ENCODE results near the gene MYOF. TPM values are rescaled to one million over a fixed set of nuclear protein-coding genes. Genes with fewer than 3 reads are reported as not detected.

Gene MYOF
- total and polyA plus RNA-seq, 9 of the 15 experiments (the other 6 are each of a cell fraction or from before 2014, with no cell fraction given), result 0.06 to 0.27 TPM; not detected in 7

DNA sequence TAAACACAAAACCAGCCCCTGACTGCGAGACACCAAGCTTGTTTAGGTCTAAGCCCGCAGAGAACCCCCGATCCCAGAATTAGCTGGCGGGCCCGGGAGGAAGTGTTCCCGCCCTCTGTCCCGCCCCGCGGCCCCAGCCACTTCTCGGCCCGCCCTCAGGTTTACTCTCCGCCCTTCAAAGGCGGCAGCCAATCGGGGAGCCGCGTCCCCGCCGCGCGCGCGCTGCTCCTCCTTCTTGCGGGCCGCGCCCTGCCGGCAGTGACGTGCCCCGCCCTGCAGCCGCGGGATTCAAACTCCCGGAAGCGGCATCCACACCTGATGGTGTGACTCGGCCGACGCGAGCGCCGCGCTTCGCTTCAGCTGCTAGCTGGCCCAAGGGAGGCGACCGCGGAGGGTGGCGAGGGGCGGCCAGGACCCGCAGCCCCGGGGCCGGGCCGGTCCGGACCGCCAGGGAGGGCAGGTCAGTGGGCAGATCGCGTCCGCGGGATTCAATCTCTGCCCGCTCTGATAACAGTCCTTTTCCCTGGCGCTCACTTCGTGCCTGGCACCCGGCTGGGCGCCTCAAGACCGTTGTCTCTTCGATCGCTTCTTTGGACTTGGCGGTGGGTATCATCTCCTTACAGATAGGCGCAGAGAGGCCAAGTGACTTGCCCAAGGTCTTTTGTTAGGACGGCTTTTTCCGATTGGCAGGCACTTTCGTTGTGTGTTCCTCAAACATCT lies 14.3 kb upstream of the MYOF start, which contains the start of gene CEP55 (continued):
- TF ChIP-seq, protein P1, sequence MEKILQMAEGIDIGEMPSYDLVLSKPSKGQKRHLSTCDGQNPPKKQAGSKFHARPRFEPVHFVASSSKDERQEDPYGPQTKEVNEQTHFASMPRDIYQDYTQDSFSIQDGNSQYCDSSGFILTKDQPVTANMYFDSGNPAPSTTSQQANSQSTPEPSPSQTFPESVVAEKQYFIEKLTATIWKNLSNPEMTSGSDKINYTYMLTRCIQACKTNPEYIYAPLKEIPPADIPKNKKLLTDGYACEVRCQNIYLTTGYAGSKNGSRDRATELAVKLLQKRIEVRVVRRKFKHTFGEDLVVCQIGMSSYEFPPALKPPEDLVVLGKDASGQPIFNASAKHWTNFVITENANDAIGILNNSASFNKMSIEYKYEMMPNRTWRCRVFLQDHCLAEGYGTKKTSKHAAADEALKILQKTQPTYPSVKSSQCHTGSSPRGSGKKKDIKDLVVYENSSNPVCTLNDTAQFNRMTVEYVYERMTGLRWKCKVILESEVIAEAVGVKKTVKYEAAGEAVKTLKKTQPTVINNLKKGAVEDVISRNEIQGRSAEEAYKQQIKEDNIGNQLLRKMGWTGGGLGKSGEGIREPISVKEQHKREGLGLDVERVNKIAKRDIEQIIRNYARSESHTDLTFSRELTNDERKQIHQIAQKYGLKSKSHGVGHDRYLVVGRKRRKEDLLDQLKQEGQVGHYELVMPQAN (IDR thresholded peaks at IDR 0.05; ENCODE audit: borderline replicate concordance), result peak; percentile 53; the same call in 1 of the 2 replicates
- TF ChIP-seq CCNT2 (IDR thresholded peaks at IDR 0.05; ENCODE audit: borderline replicate concordance, extremely low read depth, insufficient read length, low read depth, low read length), result peak; percentile 39
- TF ChIP-seq, protein P2, sequence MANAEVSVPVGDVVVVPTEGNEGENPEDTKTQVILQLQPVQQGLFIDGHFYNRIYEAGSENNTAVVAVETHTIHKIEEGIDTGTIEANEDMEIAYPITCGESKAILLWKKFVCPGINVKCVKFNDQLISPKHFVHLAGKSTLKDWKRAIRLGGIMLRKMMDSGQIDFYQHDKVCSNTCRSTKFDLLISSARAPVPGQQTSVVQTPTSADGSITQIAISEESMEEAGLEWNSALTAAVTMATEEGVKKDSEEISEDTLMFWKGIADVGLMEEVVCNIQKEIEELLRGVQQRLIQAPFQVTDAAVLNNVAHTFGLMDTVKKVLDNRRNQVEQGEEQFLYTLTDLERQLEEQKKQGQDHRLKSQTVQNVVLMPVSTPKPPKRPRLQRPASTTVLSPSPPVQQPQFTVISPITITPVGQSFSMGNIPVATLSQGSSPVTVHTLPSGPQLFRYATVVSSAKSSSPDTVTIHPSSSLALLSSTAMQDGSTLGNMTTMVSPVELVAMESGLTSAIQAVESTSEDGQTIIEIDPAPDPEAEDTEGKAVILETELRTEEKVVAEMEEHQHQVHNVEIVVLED (CRISPR knock-in tag; IDR thresholded peaks at IDR 0.05), result peak; percentile 86
- TF ChIP-seq ZFX (CRISPR knock-in tag; IDR thresholded peaks at IDR 0.05), result peak; percentile 51
- TF ChIP-seq RCOR1 (IDR thresholded peaks at IDR 0.05; ENCODE audit: borderline replicate concordance in 1 of 2, low read depth in 2 of 2, low read length in 2 of 2), result 0 out of 4 replicates have a peak, but pooled peaks of 1 of the 2 experiments have one; percentile 25
- TF ChIP-seq JUN (IDR thresholded peaks at IDR 0.05; ENCODE audit: borderline replicate concordance, low read depth, low read length), result peak; percentile 25; the same call in 1 of the 2 replicates
- TF ChIP-seq JUN (CRISPR knock-in tag; IDR thresholded peaks at IDR 0.05; ENCODE audit: borderline replicate concordance), result no peak
- TF ChIP-seq RBBP5 (IDR thresholded peaks at IDR 0.05; ENCODE audit: borderline replicate concordance, insufficient read depth, low read length, poor library complexity, severe bottlenecking), result peak; percentile 57
- TF ChIP-seq, protein P3, sequence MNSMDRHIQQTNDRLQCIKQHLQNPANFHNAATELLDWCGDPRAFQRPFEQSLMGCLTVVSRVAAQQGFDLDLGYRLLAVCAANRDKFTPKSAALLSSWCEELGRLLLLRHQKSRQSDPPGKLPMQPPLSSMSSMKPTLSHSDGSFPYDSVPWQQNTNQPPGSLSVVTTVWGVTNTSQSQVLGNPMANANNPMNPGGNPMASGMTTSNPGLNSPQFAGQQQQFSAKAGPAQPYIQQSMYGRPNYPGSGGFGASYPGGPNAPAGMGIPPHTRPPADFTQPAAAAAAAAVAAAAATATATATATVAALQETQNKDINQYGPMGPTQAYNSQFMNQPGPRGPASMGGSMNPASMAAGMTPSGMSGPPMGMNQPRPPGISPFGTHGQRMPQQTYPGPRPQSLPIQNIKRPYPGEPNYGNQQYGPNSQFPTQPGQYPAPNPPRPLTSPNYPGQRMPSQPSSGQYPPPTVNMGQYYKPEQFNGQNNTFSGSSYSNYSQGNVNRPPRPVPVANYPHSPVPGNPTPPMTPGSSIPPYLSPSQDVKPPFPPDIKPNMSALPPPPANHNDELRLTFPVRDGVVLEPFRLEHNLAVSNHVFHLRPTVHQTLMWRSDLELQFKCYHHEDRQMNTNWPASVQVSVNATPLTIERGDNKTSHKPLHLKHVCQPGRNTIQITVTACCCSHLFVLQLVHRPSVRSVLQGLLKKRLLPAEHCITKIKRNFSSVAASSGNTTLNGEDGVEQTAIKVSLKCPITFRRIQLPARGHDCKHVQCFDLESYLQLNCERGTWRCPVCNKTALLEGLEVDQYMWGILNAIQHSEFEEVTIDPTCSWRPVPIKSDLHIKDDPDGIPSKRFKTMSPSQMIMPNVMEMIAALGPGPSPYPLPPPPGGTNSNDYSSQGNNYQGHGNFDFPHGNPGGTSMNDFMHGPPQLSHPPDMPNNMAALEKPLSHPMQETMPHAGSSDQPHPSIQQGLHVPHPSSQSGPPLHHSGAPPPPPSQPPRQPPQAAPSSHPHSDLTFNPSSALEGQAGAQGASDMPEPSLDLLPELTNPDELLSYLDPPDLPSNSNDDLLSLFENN (IDR thresholded peaks at IDR 0.05; ENCODE audit: low read depth in 2 of 2, low read length in 2 of 2), result no peak
- peak; percentile 93 for TF ChIP-seq POLR2G (IDR thresholded peaks at IDR 0.05; ENCODE audit: low read depth, low read length)
- peak; percentile 67 for TF ChIP-seq MYC (IDR thresholded peaks at IDR 0.05; ENCODE audit: low read depth, low read length)
- no peak for TF ChIP-seq MYC (CRISPR knock-in tag; IDR thresholded peaks at IDR 0.05; ENCODE audit: borderline replicate concordance, low read depth)
- TF ChIP-seq, protein P4, sequence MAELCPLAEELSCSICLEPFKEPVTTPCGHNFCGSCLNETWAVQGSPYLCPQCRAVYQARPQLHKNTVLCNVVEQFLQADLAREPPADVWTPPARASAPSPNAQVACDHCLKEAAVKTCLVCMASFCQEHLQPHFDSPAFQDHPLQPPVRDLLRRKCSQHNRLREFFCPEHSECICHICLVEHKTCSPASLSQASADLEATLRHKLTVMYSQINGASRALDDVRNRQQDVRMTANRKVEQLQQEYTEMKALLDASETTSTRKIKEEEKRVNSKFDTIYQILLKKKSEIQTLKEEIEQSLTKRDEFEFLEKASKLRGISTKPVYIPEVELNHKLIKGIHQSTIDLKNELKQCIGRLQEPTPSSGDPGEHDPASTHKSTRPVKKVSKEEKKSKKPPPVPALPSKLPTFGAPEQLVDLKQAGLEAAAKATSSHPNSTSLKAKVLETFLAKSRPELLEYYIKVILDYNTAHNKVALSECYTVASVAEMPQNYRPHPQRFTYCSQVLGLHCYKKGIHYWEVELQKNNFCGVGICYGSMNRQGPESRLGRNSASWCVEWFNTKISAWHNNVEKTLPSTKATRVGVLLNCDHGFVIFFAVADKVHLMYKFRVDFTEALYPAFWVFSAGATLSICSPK (IDR thresholded peaks at IDR 0.05; ENCODE audit: borderline replicate concordance), result no peak
- TF ChIP-seq, protein P5, sequence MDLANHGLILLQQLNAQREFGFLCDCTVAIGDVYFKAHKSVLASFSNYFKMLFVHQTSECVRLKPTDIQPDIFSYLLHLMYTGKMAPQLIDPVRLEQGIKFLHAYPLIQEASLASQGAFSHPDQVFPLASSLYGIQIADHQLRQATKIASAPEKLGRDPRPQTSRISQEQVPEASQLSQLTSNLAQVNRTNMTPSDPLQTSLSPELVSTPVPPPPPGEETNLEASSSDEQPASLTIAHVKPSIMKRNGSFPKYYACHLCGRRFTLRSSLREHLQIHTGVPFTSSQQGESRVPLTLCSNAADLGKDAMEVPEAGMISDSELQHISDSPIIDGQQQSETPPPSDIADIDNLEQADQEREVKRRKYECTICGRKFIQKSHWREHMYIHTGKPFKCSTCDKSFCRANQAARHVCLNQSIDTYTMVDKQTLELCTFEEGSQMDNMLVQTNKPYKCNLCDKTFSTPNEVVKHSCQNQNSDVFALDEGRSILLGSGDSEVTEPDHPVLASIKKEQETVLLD (IDR thresholded peaks at IDR 0.05), result no peak
- TF ChIP-seq GABPB1 (CRISPR knock-in tag; IDR thresholded peaks at IDR 0.05), result peak; percentile 73

Measured in K562 (cell line).